NCI-H2029 treated with DMSO at 0.1 percent for 48 hours (cell line): ENCODE data around the gene NDFIP2.

Experiments used
- DNase-seq: peaks from one replicate; lab custom pipeline; 2025; lab: John Stamatoyannopoulos, UW

The NDFIP2 gene, protein sequence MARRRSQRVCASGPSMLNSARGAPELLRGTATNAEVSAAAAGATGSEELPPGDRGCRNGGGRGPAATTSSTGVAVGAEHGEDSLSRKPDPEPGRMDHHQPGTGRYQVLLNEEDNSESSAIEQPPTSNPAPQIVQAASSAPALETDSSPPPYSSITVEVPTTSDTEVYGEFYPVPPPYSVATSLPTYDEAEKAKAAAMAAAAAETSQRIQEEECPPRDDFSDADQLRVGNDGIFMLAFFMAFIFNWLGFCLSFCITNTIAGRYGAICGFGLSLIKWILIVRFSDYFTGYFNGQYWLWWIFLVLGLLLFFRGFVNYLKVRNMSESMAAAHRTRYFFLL

DNA sequence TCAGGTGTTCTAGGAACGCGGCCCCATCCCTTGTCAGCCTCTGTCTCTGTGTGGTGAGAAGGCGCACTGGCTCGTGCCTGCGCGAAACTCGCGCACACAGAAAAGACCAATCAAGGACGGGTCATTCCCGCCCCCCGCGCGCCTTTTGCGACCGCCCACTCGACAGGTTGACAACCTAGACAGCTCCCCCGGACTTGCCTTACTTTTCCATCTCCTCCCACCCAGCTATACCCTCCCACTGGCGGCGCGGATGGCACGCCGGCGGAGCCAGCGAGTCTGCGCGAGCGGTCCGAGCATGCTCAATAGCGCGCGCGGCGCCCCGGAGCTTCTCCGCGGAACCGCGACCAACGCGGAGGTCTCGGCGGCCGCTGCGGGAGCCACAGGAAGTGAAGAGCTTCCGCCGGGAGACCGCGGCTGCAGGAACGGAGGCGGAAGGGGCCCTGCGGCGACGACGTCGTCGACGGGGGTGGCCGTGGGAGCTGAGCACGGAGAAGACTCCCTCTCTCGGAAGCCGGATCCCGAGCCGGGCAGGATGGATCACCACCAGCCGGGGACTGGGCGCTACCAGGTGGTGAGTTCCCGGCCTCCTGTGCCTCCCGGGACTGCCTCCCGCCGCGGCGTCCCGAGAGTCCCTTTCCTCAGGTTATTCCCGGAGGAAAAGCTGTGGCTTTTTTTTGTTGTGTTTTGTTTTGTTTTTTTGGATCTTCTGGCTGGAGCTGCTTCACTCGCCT lies at the start of gene NDFIP2:
NDFIP2 (plus strand) TSS at position 202 of the 731 bp plus-strand sequence; CDS start at position 251, 49 bp downstream.
- peak; percentile 30 for DNase-seq

DNA sequence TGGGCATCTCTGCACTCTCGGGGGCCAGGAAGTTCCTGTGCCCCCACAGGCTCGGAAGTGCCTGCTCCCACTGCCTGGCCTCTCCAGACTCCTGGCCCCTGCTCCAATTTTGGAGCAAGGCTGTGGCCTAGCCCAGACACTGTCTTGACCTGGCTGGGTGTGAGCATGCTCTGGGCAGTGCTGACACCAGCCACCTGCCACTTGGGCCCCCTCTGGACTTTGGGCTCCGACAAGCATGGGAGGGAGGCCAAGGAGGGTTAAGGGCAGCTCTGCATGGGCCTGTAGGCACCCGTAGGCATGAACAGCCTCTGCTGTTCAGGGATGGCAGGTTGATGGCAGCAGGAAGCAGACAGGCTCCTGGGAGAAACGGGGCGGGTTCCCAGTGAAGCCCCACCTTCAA lies 48.9 kb upstream of the NDFIP2 start:
- no peak for DNase-seq

DNA sequence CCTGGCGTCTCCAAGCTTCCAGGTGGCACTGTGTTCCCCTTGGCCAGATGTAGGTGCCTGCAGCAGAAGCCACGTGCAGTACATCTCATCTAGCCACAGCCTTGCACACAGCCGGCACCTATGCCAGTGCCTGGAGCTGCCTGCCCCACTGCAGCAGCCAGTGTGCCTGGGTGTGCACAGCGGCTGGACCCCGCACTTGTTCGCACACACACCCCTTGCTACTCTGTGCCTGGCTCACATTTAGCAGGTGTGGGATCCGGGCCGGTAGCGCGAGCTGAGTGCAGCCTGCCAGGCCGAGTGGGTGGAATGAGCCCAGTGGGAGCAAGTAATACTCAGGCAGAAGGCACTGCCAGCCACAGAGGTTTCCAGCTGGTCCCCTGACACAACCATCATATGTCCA lies 48.0 kb upstream of the NDFIP2 start:
- no peak for DNase-seq

DNA sequence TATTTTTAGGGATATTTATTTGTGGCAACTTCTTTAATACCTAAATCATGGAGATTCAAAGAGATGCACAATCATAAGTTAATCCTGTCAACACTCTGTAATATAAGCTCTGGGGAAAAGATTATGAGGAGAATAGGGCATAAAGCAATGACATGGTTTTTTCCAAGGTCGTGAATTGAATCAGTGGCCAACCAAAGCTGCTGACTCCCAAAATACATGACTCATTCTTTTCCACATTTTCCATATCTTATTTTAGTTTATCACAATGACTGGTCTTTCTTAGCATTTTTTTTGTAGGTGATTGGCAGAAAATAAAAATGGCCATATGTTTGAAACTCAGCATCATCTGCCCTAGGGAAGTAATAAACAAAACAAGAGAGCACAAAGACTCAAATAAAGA lies 46.4 kb upstream of the NDFIP2 start:
- no peak for DNase-seq

DNA sequence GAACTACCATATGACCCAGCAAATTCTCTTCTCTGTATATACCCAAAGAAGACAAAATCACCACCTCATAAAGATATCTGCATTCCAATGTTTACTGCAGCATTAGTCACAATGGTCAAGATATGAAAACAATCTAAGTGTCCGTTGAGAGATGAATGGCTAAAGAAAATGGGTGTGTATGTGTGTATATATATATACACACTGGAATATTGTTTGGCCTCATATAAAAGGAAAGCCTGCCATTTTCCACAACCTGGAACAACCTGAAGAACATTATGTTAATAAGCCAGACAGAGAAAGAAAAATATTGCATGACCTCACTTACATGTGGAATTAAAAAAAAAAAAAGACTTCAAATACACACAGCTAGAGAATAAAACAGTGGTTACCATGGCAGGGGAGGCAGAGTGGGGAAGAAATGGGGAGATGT lies 45.4 kb upstream of the NDFIP2 start:
- no peak for DNase-seq

DNA sequence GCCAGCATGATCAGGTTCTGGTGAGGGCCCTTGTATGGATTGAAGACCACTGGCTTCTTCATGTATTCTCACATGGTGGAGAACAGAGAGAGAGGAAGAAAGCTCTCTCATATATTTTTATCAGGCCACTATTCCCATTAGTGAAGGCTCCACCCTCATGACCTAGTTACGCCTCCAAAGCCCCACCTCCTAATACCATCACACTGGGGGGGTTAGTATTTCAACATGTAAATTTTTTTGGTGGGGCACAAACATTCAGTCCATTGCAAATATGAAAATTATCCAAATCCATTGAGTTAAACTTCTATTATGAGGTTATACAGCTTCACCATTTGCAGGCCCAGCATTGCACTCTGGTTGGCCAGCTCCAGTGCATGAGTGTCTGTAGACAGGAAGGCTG lies 41.7 kb upstream of the NDFIP2 start:
- DNase-seq: no peak

DNA sequence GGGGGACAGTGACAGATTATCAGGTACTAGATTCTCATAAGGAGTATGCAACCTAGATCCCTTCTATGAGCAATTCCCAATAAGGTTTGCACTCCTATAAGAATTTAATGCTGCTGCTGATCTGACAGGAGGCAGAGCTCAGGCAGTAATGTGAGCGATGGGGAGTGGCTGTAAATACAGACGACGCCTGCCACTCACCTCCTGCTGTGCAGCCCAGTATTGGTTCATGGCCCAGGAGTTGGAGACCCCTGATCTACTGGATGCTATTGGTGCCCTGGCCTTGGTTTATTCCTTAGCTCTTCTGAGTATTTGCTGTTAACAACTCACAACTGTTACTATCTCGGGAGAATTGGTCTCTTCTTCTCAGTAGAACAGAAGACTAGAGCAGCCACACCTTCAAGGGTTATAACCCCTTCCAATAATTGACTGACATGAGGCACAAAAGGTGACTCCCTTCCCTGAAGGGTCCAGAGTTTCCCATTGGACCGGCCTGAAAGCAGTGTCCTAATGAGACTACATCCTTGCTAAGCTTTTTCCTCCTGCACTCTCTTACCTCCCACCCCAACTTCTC lies 39.9 kb upstream of the NDFIP2 start:
- DNase-seq: no peak

DNA sequence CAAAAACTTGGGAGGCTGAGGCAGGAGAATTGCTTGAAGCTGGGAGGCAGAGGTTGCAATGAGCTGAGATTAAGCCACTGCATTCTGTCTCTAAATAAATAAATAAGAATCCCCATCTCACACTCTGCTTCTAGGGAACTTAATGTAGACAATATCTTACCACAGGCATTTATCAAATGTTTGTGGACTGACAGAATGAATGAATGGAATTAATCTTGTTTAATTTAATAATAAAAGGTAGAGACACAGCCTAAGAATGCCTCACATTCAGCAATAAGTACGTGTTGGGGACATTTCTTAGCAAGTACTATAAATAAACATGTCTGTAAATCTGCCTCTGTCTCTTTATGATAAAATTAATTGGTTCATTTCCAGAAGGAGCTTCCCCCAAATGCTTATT lies 38.7 kb upstream of the NDFIP2 start:
- no peak for DNase-seq

DNA sequence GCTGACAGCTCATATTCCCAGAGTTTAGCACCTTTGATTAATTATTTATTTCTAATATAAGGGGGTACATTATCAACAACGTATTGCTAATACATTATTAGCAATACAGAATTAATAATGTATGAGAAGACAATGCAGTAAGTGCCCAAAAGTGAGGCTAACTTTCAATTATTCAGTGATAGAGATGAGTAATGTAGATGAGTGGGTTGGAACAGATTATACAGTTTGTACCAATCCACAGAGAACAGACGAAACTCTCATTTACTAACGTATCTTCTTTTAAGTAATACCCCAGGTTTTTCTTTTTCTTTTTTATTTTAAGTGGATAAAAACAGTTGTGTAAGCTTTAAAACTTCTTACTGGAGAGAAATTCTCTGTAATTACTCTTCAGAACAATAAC lies 38.2 kb upstream of the NDFIP2 start:
- DNase-seq: no peak

DNA sequence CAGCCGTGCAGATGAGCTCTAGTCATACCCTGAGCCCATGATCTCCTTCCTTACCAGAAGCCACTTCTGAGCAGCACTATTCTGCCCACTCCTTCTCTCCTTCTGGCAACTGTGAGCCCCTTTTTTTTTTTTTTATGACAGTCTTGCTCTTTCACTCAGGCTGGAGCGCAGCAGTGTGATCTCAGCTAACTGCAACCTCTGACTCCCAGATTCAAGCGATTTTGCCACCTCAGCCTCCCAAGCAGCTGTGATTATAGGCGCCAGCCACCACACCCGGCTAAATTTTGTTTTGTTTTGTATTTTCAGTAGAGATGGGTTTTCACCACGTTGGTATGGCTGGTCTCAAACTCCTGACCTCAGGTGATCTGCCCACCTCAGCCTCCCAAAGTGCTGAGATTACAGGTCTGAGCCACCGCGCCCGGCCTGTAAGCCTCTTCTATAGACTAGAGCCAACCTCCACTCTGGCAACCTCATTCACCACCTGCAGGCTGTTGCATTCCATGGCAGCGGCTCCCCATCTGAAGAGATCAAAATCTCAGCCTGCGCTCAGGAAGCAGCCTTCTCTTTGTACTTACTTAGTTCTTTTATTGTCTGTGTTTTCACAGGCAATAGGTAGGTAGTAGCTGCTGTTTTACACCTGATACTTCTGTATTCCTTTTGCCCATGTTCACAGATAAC lies 34.8 kb upstream of the NDFIP2 start:
- no peak for DNase-seq

DNA sequence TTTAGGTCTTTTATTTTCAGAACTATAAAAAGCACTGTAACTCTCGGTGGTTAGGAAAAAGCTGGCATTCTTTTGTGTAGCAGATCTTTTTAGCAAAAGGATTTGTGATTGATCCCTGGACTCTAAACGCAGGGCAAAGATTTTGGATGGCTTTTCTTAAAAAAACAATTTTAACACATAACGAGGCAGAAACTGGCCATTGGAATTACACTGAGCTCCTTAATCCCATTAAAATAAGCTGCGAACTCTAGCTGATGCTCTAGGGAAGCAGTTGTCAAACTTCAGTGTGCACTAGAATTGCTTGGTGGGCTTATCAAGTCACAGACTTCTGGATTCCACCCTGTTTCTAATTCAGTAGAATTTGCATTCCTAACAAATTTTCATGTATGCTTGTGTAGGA lies 33.8 kb upstream of the NDFIP2 start:
- no peak for DNase-seq

DNA sequence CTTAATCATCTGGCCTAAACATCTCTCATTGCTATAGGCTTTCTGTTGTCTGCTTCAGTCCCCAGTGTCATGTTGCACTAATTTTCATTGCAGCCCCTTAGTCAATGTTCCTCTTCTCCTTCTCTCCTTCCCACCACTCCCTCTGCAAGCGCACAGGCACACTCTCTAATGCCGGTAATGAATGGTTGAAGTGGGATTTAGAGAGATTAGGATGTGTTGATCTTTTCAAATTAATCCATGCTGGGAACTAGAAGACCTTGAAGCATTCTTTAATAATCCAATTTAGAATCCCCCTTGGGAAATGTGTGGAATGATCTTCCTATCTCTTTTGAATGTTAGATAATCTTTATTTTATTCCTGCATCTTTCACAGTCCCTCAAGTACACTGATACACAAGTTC lies 33.2 kb upstream of the NDFIP2 start:
- DNase-seq: no peak

DNA sequence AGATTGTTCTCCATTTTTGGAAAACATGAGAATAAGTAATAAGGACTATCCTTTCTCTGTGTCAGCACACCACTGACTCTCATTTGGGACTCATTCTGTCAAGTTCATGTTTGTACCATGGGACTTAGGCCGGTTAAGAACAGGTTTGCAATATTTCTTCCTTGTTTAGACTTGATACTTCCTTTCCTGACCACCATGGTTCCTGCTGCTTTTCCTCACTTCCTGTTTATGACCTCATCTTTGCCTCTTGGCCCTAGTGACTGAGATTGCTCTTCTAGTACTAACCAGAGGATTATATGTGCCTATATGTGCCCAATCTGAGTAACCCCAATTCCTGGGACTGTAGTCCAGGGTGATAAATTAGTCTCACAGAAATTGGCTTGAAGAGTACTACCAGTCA lies 32.5 kb upstream of the NDFIP2 start:
- no peak for DNase-seq

DNA sequence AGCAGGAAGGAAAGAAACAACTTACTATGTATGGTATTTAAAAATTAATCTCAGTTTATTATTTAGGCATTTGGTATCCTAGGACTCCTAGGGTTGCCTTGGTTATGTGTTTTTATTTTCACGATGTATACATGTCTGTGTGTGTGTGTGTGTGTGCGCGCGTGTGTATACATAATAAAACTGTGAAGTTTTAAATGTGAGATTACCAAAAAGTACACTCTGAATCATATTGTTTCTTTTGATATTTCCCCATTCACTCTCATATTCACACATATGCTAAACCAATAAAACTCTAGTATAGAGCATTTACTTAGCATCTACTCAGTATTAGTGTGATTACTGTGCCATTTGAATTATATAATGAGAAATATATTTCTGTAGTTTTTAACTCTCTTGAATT lies 30.8 kb upstream of the NDFIP2 start:
- no peak for DNase-seq

DNA sequence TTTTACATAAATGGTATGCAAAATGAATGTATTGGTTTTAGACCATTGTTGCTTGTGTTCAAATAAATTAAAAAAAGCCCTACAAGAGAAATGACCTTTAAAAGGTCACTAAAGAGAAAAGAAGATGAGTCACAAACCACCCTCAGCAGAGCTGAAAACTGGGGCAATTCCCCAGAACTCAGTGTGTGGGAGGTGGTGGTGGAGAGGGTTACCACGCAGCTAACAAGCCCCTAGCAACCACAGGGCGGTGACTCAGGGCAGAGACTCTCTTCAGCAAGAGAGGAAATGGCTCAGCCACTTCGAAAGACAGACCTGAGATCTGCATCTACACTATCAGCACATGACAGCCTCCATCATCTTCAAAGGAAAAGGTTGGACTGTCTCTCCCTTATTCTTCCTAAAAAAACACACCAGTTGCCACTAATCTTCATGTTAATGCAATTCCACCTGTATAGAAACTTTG lies 29.4 kb upstream of the NDFIP2 start:
- no peak for DNase-seq

DNA sequence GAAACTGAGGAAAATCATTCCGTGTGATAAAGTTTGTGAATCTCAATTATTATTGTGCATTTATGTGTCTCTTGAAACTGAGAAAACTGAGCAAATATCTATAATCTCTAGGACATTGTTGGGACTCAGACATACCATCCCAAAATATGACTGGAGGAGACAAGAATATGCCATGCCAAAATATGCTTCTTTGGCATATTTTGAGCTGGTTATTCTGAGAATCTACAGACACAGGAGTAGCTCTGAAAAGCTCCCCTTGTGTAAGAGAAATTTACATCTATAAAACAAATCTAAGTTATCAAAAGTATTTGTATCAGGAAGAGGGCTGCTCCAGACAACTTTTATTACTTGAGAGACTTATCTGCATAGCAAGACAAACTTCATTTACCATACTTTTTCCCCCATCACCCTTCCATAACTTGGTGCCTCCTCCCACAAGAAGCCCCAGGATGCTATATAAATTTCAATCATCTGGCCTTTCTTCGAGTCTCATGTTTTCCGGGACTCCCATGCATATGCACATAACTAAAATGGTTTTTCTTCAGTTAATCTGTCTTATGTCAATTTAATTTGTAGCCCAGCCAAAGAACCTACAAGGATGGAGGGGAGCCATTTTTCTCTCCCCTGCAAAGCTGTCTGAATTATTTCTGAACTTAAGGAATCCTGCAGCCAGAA lies 28.6 kb upstream of the NDFIP2 start:
- DNase-seq: no peak

DNA sequence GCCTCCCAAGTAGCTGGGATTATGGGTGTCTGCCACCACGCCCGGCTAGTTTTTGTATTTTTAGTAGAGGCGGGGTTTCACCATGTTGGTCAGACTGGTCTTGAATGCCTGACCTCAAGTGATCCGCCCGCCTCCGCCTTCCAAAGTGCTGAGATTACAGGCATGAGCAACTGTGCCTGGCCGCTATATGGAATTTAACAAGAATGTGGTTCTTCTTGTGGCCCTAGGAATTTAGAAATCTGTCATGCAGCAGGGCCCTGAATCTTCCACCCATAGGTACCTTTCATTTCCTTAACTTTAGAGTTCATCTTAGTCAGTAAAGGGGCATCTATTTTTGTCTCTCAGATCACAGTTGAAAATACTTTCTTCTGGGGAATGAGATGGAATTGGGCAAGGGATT lies 25.6 kb upstream of the NDFIP2 start:
- no peak for DNase-seq

DNA sequence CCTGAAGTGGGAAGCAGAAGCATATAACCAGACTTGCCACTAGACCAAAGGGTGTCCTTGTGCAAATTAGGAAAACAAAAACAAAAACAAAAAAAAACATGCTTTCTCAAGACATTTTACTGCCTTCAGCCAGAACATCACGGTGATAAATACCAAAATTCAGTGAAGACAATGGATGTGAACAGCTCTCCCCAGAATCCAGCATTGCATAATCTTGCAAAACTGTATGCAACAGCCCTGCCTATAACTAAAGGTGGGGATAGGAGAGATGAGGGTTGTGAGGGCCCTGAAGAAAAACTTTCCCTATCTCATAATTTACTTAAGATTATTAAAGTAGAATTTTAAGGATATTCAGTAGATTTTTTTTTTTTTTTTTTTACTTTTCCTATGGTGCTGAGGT lies 24.9 kb upstream of the NDFIP2 start:
- no peak for DNase-seq

DNA sequence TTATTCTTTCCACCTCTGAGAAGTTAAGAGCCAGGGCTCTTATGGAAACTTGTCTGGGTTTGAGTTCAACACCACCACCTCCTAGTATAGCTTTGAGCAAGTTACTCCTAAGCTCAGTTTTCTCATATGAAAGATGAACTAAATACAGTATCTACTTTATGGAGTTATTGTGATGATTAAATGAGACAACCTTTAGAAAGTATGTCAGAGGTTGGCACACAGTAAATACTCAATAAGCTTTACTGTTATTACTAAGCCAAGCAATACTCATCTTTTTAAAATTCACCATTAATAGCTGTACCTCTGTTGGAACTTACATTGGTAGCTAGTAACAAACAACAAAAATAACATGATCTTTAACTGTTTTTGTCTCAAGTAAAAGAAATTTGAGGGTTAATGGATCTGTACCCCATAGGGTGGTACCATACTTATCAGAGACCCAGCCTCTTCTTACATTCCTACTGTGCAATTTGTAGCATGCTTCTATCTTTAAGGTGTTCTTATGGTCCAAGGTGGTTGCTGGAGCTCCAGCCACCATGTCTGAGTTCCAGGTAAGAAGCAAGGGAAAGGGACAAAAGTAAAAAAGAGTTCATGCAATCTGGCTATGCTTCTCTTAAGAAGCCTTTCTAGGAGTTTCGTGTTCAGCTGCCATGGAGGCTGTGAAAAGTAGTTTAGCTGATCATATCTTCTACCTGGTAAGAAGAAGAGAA lies 24.1 kb upstream of the NDFIP2 start:
- no peak for DNase-seq

DNA sequence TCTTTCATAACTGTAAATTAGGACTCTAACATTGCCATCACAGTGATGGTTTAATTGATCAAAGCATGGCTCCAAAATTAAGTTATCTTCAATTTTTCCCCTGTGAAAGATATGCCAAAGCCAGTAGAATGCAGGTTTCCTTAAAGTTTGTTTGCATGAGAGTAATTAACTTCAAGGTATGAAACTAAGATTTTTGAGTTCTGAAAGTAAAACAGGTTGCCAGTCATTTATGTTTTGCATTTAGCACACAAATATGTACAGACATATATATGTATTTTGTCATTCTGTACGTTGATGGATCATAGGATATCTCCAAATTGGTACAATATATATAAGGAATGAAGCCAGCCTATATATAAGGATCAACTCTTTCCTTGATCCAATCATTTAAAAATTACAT lies 23.6 kb upstream of the NDFIP2 start:
- no peak for DNase-seq

DNA sequence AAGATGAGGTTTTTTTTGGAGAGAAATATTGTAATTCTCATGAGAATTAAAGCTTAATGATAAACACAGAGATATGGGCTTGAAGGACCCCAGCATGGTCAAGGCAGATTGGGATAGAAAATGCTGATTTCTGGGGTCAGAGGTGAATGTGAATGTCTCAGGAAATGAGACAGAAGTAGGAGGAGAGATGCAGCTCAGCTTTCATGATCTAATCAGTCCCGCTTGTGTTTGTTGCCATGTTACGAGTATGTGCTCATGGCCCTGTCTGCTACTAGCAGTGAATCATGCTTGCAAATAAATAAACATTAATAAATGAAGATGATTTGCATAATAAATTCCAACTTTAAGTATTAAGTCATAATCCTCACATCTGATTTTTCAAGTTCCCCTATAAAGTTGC lies 23.0 kb upstream of the NDFIP2 start:
- DNase-seq: no peak
